ENCODE data around the gene ZFP92. TPM values are rescaled to one million over a fixed set of nuclear protein-coding genes. Genes with fewer than 3 reads are reported as not detected.

ZFP92 gene
- total RNA-seq, 6 experiments from 2014 or later = 0.03 to 0.38 (median 0.06) TPM

DNA sequence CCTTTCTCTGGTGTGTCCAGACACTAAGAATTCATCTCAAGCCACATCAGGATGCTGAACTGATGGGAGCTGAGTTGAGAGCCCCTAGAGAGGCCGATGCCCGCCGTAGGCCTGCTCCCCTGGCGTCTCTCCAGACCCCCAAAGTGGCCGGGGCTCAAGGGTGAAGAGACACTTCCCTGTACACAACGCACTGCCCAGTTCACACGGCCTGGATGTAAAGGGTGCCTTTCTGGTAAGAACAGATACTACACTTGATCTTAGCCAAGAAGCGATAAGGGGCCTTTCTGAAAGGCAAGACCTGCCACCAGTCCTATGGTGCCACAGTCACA, 39.6 kb downstream of the ZFP92 start:
- Mint-ChIP-seq H3K4me1 (ENCODE audit: low read depth) (peaks cover 12% of the 10 kb centered on the region), H3K4me3 (no peak overlapping the region), H3K9me3 (no peaks in the 10 kb centered on the region), H3K27me3 (ENCODE audit: insufficient read depth) (no peaks in the 10 kb centered on the region; the same call in 1 of the 2 replicates), H3K27ac (no peak overlapping the region), H3K36me3 (ENCODE audit: low read depth) (no peaks in the 10 kb centered on the region)
- no peak for DNase-seq
- TF ChIP-seq, protein P1, sequence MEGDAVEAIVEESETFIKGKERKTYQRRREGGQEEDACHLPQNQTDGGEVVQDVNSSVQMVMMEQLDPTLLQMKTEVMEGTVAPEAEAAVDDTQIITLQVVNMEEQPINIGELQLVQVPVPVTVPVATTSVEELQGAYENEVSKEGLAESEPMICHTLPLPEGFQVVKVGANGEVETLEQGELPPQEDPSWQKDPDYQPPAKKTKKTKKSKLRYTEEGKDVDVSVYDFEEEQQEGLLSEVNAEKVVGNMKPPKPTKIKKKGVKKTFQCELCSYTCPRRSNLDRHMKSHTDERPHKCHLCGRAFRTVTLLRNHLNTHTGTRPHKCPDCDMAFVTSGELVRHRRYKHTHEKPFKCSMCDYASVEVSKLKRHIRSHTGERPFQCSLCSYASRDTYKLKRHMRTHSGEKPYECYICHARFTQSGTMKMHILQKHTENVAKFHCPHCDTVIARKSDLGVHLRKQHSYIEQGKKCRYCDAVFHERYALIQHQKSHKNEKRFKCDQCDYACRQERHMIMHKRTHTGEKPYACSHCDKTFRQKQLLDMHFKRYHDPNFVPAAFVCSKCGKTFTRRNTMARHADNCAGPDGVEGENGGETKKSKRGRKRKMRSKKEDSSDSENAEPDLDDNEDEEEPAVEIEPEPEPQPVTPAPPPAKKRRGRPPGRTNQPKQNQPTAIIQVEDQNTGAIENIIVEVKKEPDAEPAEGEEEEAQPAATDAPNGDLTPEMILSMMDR (IDR thresholded peaks at IDR 0.05) = no peak

DNA sequence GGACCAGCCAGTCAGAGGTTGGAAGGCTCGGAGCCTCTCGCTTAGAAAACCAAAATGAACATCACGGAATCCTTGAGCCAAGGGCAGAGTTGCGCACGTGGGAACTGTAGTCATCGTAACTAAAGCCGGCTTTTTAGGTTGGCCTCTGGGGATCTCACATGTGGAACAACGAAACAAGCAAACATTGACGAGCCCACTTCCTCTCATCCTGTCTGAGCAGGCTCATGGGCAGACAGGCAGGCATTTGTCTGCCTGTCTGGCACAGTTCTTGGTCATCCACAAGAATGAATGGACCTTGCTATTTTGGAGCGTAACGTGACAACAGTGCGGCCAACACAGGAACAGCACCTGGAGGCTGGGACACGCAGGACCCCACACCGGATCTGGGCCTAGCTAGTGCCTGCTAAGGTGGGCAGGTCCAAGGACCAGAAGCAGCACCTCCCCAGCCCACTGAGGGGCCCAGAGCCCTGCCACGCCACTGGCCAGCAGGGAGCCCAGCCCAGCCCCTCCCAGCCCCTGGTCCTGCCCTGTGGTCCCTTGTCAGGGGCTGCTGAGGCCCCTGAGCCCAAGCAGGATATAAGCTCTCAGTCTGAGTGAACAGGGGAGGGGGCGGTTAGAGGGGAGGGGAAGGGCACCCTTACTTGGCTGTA, 43.8 kb downstream of the ZFP92 start:
- Mint-ChIP-seq H3K9me3 (no peaks in the 10 kb centered on the region), H3K27ac (no peak overlapping the region), H3K27me3 (ENCODE audit: insufficient read depth) (no peaks in the 10 kb centered on the region; the same call in 1 of the 2 replicates), H3K36me3 (ENCODE audit: low read depth) (peaks cover 1% of the 10 kb centered on the region; the same call in 1 of the 2 replicates), H3K4me1 (ENCODE audit: low read depth) (peaks cover 9% of the 10 kb centered on the region), H3K4me3 (no peak overlapping the region)
- TF ChIP-seq, protein P1 (IDR thresholded peaks at IDR 0.05) = no peak
- DNase-seq = no peak

DNA sequence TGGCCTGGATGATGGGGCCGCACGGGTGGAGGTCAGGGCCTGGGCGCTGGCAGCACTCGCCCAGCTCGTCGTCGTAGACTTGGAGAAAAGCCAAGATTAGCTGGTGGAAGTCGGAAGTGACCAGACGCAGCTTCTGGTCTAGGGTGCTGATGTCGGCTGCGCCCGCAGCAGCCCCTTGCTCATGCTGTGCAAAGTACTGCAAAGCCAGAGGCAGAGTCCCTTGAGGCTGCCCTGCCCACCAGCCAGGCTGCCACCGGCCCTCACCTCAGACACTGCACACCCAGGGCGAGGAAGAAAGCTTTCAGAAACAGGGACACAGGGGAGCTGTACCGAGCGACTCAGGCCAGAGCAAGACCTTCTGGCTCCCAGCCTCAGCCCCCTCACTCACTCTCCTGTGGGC, 44.3 kb downstream of the ZFP92 start:
- Mint-ChIP-seq H3K9me3 (no peaks in the 10 kb centered on the region), H3K27me3 (ENCODE audit: insufficient read depth) (no peaks in the 10 kb centered on the region), H3K4me3 (no peak overlapping the region), H3K27ac (no peak overlapping the region), H3K36me3 (ENCODE audit: low read depth) (peaks cover 4% of the 10 kb centered on the region; the same call in 1 of the 2 replicates), H3K4me1 (ENCODE audit: low read depth) (peaks cover 14% of the 10 kb centered on the region)
- DNase-seq = no peak
- TF ChIP-seq, protein P1 (IDR thresholded peaks at IDR 0.05) = no peak

DNA sequence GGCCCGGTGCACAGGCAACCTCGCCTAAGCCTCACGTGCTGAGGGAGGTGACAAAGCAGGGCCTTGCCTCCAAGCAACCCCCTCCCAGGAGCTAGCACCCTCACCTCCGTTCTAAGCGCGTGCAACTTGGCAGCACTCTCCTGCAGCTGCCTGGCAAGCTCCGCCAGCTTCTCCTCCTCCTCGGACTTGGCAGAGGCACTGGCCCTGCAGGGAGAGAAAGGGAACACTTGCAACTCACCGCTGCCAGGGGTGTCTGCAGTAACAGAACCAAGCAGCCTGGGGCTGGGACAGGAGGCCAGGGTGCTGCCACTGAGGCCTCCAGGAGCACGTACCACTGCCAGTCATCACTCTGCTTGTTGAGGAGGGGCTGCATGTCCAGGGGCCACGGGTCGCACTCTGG, 44.9 kb downstream of the ZFP92 start:
- H3K27me3 Mint-ChIP-seq (ENCODE audit: insufficient read depth) = no peaks in the 10 kb centered on the region

DNA sequence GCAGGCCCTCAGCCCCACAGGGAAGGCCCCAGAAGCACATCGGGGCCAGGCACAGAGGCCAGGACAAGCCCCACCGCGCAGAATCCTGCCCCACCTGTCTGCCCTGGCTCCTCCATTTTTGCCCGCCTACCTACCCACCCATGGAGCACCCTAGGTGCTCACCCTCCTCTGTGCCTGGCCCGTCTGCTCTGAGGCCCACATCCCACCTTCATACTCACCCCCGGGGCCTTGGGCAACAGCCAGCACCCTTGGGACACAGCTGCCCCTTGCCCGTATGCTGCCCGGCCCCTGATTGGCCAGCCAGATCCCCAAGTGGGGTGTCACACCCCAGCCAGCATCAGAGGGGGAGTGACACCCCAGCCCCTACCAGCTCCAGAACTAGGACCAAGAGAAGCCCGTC, 45.4 kb downstream of the ZFP92 start:
- H3K4me3 Mint-ChIP-seq = no peak overlapping the region
- no peak overlapping the region for H3K27ac Mint-ChIP-seq
- peaks cover 7% of the 10 kb centered on the region for H3K36me3 Mint-ChIP-seq (ENCODE audit: low read depth)
- TF ChIP-seq, protein P1 (IDR thresholded peaks at IDR 0.05) = no peak
- no peak for DNase-seq
- peaks cover 18% of the 10 kb centered on the region for H3K4me1 Mint-ChIP-seq (ENCODE audit: low read depth)
- no peaks in the 10 kb centered on the region for H3K9me3 Mint-ChIP-seq
- H3K27me3 Mint-ChIP-seq (ENCODE audit: insufficient read depth) = peaks cover 1% of the 10 kb centered on the region; the same call in 1 of the 2 replicates

More for the DNA sequence above, 44.9 kb downstream of the ZFP92 start:
- peaks cover 18% of the 10 kb centered on the region for H3K4me1 Mint-ChIP-seq (ENCODE audit: low read depth)
- TF ChIP-seq, protein P1 (IDR thresholded peaks at IDR 0.05) = no peak
- H3K4me3 Mint-ChIP-seq = no peak overlapping the region
- no peak for DNase-seq
- H3K36me3 Mint-ChIP-seq (ENCODE audit: low read depth) = peaks cover 4% of the 10 kb centered on the region; the same call in 1 of the 2 replicates
- H3K27ac Mint-ChIP-seq = no peak overlapping the region
- H3K9me3 Mint-ChIP-seq = no peaks in the 10 kb centered on the region

Data from HFFc6 (cell line).